GM12873 (cell line): Measurements from ENCODE around the gene CD1E.

ENCODE experiments used
- TF ChIP-seq, protein P1 (sequence below): IDR thresholded peaks from 2 replicates; pipeline ENCODE4 v1.5.1; 2012; ENCODE audit warnings: low read depth, mild to moderate bottlenecking, moderate library complexity, low read length, control low read depth; ENCODE audit not compliant: insufficient read depth; ENCODE audit errors: missing control alignments

The CD1E gene

DNA sequence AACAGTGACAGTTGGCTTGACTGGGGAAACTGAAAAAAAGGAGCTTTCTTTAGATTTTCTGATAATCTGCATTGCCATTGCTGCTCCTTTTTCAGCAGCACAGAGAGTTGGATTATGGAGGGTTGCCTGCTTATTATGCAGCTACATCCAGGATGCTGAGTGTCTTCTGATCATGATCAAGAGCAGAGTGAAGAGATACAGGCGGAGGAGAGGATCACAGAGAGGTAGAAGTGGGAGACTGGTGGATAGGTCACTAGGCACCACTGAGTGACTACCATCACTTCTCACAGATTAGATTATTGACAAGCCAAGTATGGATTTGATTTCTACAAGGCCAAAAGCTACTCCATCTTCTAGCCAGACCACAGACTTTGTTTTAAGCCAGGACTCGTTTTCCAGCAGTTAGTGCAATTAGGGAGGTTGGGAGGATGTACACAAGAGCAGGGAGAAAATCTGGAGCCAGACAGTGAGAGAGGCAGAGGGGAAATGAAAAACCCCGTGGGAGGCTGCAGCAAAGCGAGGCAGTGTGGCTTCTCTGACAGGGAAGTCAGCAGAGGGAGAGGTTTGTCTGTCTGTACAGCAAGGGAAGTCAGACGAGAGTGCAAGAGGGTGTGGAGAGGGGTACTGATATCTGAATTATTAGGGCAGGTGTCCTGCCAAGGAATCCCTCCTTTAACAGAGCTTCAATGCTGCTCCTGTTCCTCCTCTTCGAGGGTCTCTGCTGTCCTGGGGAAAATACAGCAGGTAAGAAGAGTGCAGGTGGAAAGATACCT is at the start of gene CD1E:
CD1E (plus strand) TSS at position 592 of the 773 bp plus-strand sequence; CDS start at position 687, 95 bp downstream.
- TF ChIP-seq, protein P1, sequence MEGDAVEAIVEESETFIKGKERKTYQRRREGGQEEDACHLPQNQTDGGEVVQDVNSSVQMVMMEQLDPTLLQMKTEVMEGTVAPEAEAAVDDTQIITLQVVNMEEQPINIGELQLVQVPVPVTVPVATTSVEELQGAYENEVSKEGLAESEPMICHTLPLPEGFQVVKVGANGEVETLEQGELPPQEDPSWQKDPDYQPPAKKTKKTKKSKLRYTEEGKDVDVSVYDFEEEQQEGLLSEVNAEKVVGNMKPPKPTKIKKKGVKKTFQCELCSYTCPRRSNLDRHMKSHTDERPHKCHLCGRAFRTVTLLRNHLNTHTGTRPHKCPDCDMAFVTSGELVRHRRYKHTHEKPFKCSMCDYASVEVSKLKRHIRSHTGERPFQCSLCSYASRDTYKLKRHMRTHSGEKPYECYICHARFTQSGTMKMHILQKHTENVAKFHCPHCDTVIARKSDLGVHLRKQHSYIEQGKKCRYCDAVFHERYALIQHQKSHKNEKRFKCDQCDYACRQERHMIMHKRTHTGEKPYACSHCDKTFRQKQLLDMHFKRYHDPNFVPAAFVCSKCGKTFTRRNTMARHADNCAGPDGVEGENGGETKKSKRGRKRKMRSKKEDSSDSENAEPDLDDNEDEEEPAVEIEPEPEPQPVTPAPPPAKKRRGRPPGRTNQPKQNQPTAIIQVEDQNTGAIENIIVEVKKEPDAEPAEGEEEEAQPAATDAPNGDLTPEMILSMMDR = no peak

DNA sequence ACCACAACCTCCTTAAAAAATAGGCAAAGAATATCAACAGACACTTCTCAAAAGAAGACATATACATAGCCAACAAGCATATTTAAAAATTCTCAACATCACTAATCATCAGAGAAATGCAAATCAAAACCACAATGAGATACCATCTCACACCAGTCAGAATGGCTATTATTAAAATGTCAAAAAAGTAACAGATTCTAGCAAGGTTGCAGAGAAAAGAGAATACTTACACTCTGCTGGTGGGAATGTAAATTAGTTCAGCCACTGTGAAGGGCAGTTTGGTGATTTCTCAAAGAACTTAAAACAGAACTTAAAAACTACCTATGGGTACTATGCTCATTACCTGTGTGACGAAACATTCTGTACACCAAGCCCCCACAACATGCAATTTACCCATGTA is 43.1 kb upstream of the CD1E start:
- TF ChIP-seq, protein P1 = no peak

DNA sequence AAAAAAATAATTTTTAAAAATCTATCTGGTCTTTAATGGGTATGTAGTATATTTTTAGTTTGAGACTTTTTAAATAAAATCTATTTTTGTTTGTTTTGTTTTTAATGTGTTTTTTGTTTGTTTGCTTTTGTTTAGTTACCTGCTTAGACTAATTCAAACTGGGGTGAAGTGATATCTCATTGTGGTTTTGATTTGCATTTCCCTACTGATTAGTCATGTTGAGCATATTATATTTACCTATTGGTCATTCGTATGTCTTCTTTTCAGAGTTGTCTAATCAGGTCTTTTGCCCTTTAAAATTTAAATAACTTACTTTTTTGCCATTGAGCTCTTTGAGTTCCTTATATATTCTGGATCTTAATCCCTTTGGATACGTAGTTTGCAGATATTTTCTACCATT is 42.6 kb upstream of the CD1E start:
- TF ChIP-seq, protein P1 = no peak

DNA sequence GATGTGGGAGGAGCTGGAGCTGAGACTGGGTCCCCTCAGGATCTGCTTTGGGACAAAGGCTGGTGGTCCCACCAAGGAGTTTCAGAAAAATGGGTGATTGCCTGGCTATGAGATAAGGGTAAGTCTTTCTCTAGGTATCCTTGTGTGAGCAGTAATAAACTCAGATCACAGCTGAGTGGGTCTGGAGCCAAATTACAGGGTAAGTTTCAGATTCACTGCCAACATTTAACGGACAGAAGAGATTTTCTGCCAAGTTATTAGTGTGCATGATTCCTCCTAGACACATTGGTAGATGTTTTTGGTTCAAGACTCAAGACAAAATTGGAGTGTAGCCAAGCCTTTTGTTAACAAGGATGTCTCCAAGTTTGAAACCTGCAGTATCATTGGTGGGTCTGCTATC is 29.8 kb upstream of the CD1E start:
- TF ChIP-seq, protein P1 = no peak

DNA sequence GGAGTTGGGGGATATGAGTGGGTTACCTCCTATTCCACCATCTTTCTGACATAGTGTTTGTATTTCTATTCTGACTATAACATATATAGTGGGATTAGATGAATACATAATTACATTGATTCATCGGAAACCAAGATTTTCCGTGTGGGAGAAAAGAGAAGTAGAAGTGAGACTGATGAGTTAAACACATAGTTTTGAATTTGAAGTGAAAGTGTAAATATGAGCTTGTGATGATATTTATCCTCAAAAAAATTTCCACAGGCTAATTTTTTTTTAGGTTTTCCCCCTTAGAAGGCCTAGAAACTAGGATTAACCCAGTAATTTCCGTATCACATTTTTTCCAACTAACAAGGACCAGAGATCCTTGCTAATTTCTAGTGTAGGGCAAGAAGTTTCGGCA is 29.3 kb upstream of the CD1E start:
- TF ChIP-seq, protein P1 = no peak

DNA sequence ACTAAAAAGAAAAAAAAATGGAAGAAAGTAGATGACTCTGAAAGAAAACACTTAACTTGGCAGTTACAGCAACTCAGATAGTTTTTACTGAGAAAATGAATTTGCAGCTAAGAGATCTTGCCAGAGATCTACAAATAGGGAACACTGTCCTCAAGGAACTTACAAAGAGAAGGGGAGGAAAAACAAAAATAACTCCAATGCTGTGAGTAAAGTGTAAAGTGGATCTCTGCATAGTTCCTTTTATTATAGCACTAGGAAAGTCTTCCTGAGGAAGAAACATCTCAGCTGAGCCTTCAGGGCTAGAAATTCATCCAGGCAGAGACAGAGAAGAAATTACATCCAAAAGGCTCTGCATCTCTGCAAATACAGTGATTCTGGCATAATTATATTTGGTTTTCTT is 26.2 kb upstream of the CD1E start:
- TF ChIP-seq, protein P1 = no peak

DNA sequence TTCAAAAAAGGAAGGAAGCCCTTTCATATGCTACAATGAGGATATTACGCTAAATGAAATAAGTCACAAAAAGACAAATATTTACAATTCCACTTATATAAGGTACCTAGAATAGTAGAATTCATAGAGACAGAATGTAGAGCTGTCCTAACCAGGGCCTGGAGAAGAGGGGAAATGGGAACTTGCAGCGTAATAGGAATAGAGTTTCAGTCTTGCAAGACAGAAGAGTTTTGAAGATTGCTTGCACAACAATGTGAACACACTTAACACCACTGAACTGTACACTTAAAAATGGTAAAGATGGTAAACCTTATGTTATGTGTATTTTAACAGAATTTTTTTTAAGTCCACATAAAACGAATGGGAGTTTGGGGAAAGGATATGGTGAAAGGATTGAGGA is 25.3 kb upstream of the CD1E start:
- TF ChIP-seq, protein P1 = no peak

DNA sequence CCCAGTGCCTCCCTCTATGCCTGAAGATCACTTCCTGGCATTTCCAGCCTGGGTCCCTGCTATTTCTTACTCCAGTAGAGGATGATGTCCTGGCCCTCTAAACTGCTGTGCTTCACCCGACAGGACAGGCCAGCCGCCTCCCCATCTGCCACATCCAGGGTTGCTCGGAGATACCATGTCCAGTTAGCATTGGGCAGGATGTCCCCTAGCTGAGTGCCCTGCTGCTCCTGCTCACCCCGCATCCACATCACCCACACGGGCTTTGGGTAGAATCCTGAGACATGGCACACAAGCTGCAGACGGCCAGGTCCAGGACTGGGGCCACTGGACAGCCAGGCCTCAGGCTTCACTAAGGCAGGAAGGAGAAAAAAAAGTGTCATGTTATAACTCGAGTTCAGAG is 24.4 kb upstream of the CD1E start:
- TF ChIP-seq, protein P1 = no peak
